Measurements from ENCODE around the gene CD59.

DNA sequence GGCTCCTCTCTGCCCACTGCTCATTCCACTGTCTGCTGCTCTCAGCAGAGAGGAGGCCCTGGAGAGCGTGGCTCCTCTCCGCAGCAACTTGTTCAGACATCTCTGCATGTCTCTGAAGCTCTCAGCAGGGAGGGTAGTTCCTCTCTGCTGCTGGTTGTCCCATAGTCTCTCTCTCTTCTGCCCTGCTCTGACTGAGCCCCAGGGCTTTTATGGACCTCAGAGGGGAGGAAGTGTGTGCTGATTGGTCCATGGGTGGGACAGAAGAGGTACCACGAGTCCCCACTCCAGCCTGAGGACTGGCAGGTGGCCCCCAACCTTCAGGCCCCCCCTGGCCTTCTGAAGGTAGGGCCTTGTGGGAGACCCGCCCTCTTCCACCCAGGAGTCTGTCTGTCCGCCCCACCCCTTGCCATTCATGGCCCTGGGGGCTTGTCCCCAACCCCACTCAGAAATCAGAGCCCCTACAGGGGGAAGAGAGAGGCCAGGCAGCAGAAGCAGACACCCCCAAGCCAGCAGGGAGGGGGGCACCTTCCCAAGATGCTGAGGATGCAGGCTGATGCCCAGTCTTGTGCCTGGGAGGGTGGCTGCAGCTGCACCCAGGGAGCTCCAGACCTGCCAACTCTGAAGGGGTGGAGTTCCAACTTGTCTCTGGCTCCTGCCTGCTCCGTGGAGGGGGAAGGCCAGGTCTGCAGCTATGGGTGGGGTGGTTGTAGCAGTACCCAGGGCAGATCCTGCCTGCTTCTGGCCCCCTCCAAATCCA is 70.7 kb downstream of the CD59 start:
- TF ChIP-seq, protein P1, sequence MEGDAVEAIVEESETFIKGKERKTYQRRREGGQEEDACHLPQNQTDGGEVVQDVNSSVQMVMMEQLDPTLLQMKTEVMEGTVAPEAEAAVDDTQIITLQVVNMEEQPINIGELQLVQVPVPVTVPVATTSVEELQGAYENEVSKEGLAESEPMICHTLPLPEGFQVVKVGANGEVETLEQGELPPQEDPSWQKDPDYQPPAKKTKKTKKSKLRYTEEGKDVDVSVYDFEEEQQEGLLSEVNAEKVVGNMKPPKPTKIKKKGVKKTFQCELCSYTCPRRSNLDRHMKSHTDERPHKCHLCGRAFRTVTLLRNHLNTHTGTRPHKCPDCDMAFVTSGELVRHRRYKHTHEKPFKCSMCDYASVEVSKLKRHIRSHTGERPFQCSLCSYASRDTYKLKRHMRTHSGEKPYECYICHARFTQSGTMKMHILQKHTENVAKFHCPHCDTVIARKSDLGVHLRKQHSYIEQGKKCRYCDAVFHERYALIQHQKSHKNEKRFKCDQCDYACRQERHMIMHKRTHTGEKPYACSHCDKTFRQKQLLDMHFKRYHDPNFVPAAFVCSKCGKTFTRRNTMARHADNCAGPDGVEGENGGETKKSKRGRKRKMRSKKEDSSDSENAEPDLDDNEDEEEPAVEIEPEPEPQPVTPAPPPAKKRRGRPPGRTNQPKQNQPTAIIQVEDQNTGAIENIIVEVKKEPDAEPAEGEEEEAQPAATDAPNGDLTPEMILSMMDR (IDR thresholded peaks at IDR 0.05) = no peak
- no peak for TF ChIP-seq EP300 (IDR thresholded peaks at IDR 0.05)

All from tibial nerve (tissue), 4 donors.